ENCODE results near the gene DUSP8. TPM values are rescaled to one million over a fixed set of nuclear protein-coding genes. Genes with fewer than 3 reads are reported as not detected.

The DUSP8 gene
- total and polyA plus RNA-seq, 9 of the 15 experiments (the other 6 are each of a cell fraction or from before 2014, with no cell fraction given), result 0.14 to 2.0 (median 0.86) TPM; not detected in 2

Other genes with a start within 250 kb of the DUSP8 start
Only the 7 nearest of the 10 such genes appear.
- gene MOB2, start 85.5 kb downstream of the DUSP8 start, total RNA-seq (2014; rRNA removed), result 18.9 and 19.1 TPM in 2 replicates
- gene MOB2, start 85.5 kb downstream of the DUSP8 start, total RNA-seq (2014; rRNA removed; fragmentation: Illumina TruSeq; extraction: Trizol), result 9.0 and 16.7 TPM in 2 replicates
- 18.9 and 19.2 TPM in 2 replicates for gene MOB2, start 85.5 kb downstream of the DUSP8 start, total RNA-seq (2015; rRNA removed; fragmentation: Illumina TruSeq; extraction: Trizol)
- 23.6 and 24.9 TPM in 2 replicates for gene MOB2, start 85.5 kb downstream of the DUSP8 start, total RNA-seq (2021)
- 30.4 and 33.3 TPM in 2 replicates for gene MOB2, start 85.5 kb downstream of the DUSP8 start, polyA plus RNA-seq (2011; rRNA removed)
- gene MOB2, start 85.5 kb downstream of the DUSP8 start, polyA plus RNA-seq (2014; fragmentation: Illumina TruSeq; extraction: Trizol), result 36.8 and 46.3 TPM in 2 replicates
- under 1 TPM; 0.17 to 0.41 TPM for gene MOB2, start 85.5 kb downstream of the DUSP8 start, polyA plus RNA-seq (2014; fragmentation: Nextera tagmentation; extraction: Ambion mirVana)
- 24.3 and 27.5 TPM in 2 replicates for gene MOB2, start 85.5 kb downstream of the DUSP8 start, polyA plus RNA-seq (2014; rRNA removed)
- gene KRTAP5-1, start 13.0 kb upstream of the DUSP8 start, total RNA-seq (2014; rRNA removed), result not detected in 2 replicates
- gene KRTAP5-1, start 13.0 kb upstream of the DUSP8 start, total RNA-seq (2014; rRNA removed; fragmentation: Illumina TruSeq; extraction: Trizol), result not detected in 2 replicates
- gene KRTAP5-1, start 13.0 kb upstream of the DUSP8 start, total RNA-seq (2015; rRNA removed; fragmentation: Illumina TruSeq; extraction: Trizol), result not detected in 2 replicates
- gene KRTAP5-1, start 13.0 kb upstream of the DUSP8 start, total RNA-seq (2021), result not detected in 2 replicates
- not detected in 2 replicates for gene KRTAP5-1, start 13.0 kb upstream of the DUSP8 start, polyA plus RNA-seq (2011; rRNA removed)
- gene KRTAP5-1, start 13.0 kb upstream of the DUSP8 start, polyA plus RNA-seq (2014; fragmentation: Illumina TruSeq; extraction: Trizol), result not detected in 2 replicates
- gene KRTAP5-1, start 13.0 kb upstream of the DUSP8 start, polyA plus RNA-seq (2014; fragmentation: Nextera tagmentation; extraction: Ambion mirVana), result not detected
- gene KRTAP5-1, start 13.0 kb upstream of the DUSP8 start, polyA plus RNA-seq (2014; rRNA removed), result not detected in 2 replicates
- gene KRTAP5-2, start 26.0 kb upstream of the DUSP8 start, total RNA-seq (2014; rRNA removed), result not detected in 2 replicates
- not detected in 2 replicates for gene KRTAP5-2, start 26.0 kb upstream of the DUSP8 start, total RNA-seq (2014; rRNA removed; fragmentation: Illumina TruSeq; extraction: Trizol)
- gene KRTAP5-2, start 26.0 kb upstream of the DUSP8 start, total RNA-seq (2015; rRNA removed; fragmentation: Illumina TruSeq; extraction: Trizol), result not detected in 2 replicates
- not detected in 2 replicates for gene KRTAP5-2, start 26.0 kb upstream of the DUSP8 start, total RNA-seq (2021)
- not detected in 2 replicates for gene KRTAP5-2, start 26.0 kb upstream of the DUSP8 start, polyA plus RNA-seq (2011; rRNA removed)
- gene KRTAP5-2, start 26.0 kb upstream of the DUSP8 start, polyA plus RNA-seq (2014; fragmentation: Illumina TruSeq; extraction: Trizol), result not detected in 2 replicates
- not detected for gene KRTAP5-2, start 26.0 kb upstream of the DUSP8 start, polyA plus RNA-seq (2014; fragmentation: Nextera tagmentation; extraction: Ambion mirVana)
- gene KRTAP5-2, start 26.0 kb upstream of the DUSP8 start, polyA plus RNA-seq (2014; rRNA removed), result not detected in 2 replicates
- gene KRTAP5-3, start 36.2 kb upstream of the DUSP8 start, total RNA-seq (2014; rRNA removed), result not detected in 2 replicates
- not detected in 2 replicates for gene KRTAP5-3, start 36.2 kb upstream of the DUSP8 start, total RNA-seq (2014; rRNA removed; fragmentation: Illumina TruSeq; extraction: Trizol)
- not detected in 2 replicates for gene KRTAP5-3, start 36.2 kb upstream of the DUSP8 start, total RNA-seq (2015; rRNA removed; fragmentation: Illumina TruSeq; extraction: Trizol)
- gene KRTAP5-3, start 36.2 kb upstream of the DUSP8 start, total RNA-seq (2021), result not detected in 2 replicates
- not detected in 2 replicates for gene KRTAP5-3, start 36.2 kb upstream of the DUSP8 start, polyA plus RNA-seq (2011; rRNA removed)
- gene KRTAP5-3, start 36.2 kb upstream of the DUSP8 start, polyA plus RNA-seq (2014; fragmentation: Illumina TruSeq; extraction: Trizol), result not detected in 2 replicates
- gene KRTAP5-3, start 36.2 kb upstream of the DUSP8 start, polyA plus RNA-seq (2014; fragmentation: Nextera tagmentation; extraction: Ambion mirVana), result not detected
- gene KRTAP5-3, start 36.2 kb upstream of the DUSP8 start, polyA plus RNA-seq (2014; rRNA removed), result not detected in 2 replicates
- gene KRTAP5-4, start 49.9 kb upstream of the DUSP8 start, total RNA-seq (2014; rRNA removed), result not detected in 2 replicates
- not detected in 2 replicates for gene KRTAP5-4, start 49.9 kb upstream of the DUSP8 start, total RNA-seq (2014; rRNA removed; fragmentation: Illumina TruSeq; extraction: Trizol)
- gene KRTAP5-4, start 49.9 kb upstream of the DUSP8 start, total RNA-seq (2015; rRNA removed; fragmentation: Illumina TruSeq; extraction: Trizol), result not detected in 2 replicates
- not detected in 2 replicates for gene KRTAP5-4, start 49.9 kb upstream of the DUSP8 start, total RNA-seq (2021)
- not detected in 2 replicates for gene KRTAP5-4, start 49.9 kb upstream of the DUSP8 start, polyA plus RNA-seq (2011; rRNA removed)
- not detected in 2 replicates for gene KRTAP5-4, start 49.9 kb upstream of the DUSP8 start, polyA plus RNA-seq (2014; fragmentation: Illumina TruSeq; extraction: Trizol)
- gene KRTAP5-4, start 49.9 kb upstream of the DUSP8 start, polyA plus RNA-seq (2014; fragmentation: Nextera tagmentation; extraction: Ambion mirVana), result not detected
- not detected in 2 replicates for gene KRTAP5-4, start 49.9 kb upstream of the DUSP8 start, polyA plus RNA-seq (2014; rRNA removed)
- gene KRTAP5-5, start 57.5 kb upstream of the DUSP8 start, total RNA-seq (2014; rRNA removed), result not detected in 2 replicates
- gene KRTAP5-5, start 57.5 kb upstream of the DUSP8 start, total RNA-seq (2014; rRNA removed; fragmentation: Illumina TruSeq; extraction: Trizol), result not detected in 2 replicates
- not detected in 2 replicates for gene KRTAP5-5, start 57.5 kb upstream of the DUSP8 start, total RNA-seq (2015; rRNA removed; fragmentation: Illumina TruSeq; extraction: Trizol)
- gene KRTAP5-5, start 57.5 kb upstream of the DUSP8 start, total RNA-seq (2021), result not detected in 2 replicates
- gene KRTAP5-5, start 57.5 kb upstream of the DUSP8 start, polyA plus RNA-seq (2011; rRNA removed), result not detected in 2 replicates
- not detected in 2 replicates for gene KRTAP5-5, start 57.5 kb upstream of the DUSP8 start, polyA plus RNA-seq (2014; fragmentation: Illumina TruSeq; extraction: Trizol)
- not detected for gene KRTAP5-5, start 57.5 kb upstream of the DUSP8 start, polyA plus RNA-seq (2014; fragmentation: Nextera tagmentation; extraction: Ambion mirVana)
- not detected in 2 replicates for gene KRTAP5-5, start 57.5 kb upstream of the DUSP8 start, polyA plus RNA-seq (2014; rRNA removed)
- not detected in 2 replicates for gene KRTAP5-6, start 124.9 kb upstream of the DUSP8 start, total RNA-seq (2014; rRNA removed)
- gene KRTAP5-6, start 124.9 kb upstream of the DUSP8 start, total RNA-seq (2014; rRNA removed; fragmentation: Illumina TruSeq; extraction: Trizol), result not detected in 2 replicates
- not detected in 2 replicates for gene KRTAP5-6, start 124.9 kb upstream of the DUSP8 start, total RNA-seq (2015; rRNA removed; fragmentation: Illumina TruSeq; extraction: Trizol)
- not detected in 2 replicates for gene KRTAP5-6, start 124.9 kb upstream of the DUSP8 start, total RNA-seq (2021)
- not detected in 2 replicates for gene KRTAP5-6, start 124.9 kb upstream of the DUSP8 start, polyA plus RNA-seq (2011; rRNA removed)
- not detected in 2 replicates for gene KRTAP5-6, start 124.9 kb upstream of the DUSP8 start, polyA plus RNA-seq (2014; fragmentation: Illumina TruSeq; extraction: Trizol)
- not detected for gene KRTAP5-6, start 124.9 kb upstream of the DUSP8 start, polyA plus RNA-seq (2014; fragmentation: Nextera tagmentation; extraction: Ambion mirVana)
- not detected in 2 replicates for gene KRTAP5-6, start 124.9 kb upstream of the DUSP8 start, polyA plus RNA-seq (2014; rRNA removed)